Measurements from ENCODE around the gene RNF5. TPM values are rescaled to one million over a fixed set of nuclear protein-coding genes. Genes with fewer than 3 reads are reported as not detected.

RNF5 gene
- polyA plus RNA-seq, 1 experiment, result 40.2 TPM

- POLR2A ChIA-PET, result interaction anchor here (1.1 kb wide), 1 partner anchor 11 kb away, joined by 7 read pairs; no protein-coding TSS in a partner anchor
- CTCF ChIA-PET, result interaction anchor here (0.6 to 1.8 kb wide), 2 partner anchors 41 to 70 kb away, joined by 3 to 8 read pairs; no protein-coding TSS in a partner anchor
Measured at GRCh38 chr6:32188381-32189068, 10.3 kb downstream of the RNF5 start.

GRCh38 chr6:32189069-32189741 lies 11.0 kb downstream of the RNF5 start:
- DNase-seq (ENCODE audit: low read depth), result no peak
- Histone ChIP-seq H3K36me3 (ENCODE audit: control insufficient read depth, insufficient read depth, low read length) (peaks cover 3% of the 10 kb centered on the region; the same call in 1 of the 2 replicates), H3K27me3 (ENCODE audit: control insufficient read depth, insufficient read depth, low read length) (no peaks in the 10 kb centered on the region), H3K4me3 (ENCODE audit: low read depth, low read length) (peak overlapping the region; percentile 74)
- ChIA-PET CTCF (interaction anchor here (0.6 to 1.8 kb wide), 2 partner anchors 41 to 71 kb away, joined by 3 to 8 read pairs; no protein-coding TSS in a partner anchor), POLR2A (interaction anchor here (1.1 kb wide), 1 partner anchor 12 kb away, joined by 7 read pairs; no protein-coding TSS in a partner anchor)
- no peak for TF ChIP-seq CTCF (IDR thresholded peaks at IDR 0.05; ENCODE audit: insufficient read depth, low read depth, low read length)

More at GRCh38 chr6:32188381-32189068, 10.3 kb downstream of the RNF5 start:
- Histone ChIP-seq H3K36me3 (ENCODE audit: control insufficient read depth, insufficient read depth, low read length) (peaks cover 5% of the 10 kb centered on the region), H3K27me3 (ENCODE audit: control insufficient read depth, insufficient read depth, low read length) (no peaks in the 10 kb centered on the region), H3K4me3 (ENCODE audit: low read depth, low read length) (peak overlapping the region; percentile 74)
- no peak for TF ChIP-seq CTCF (IDR thresholded peaks at IDR 0.05; ENCODE audit: insufficient read depth, low read depth, low read length)
- no peak for DNase-seq (ENCODE audit: low read depth)

DNA sequence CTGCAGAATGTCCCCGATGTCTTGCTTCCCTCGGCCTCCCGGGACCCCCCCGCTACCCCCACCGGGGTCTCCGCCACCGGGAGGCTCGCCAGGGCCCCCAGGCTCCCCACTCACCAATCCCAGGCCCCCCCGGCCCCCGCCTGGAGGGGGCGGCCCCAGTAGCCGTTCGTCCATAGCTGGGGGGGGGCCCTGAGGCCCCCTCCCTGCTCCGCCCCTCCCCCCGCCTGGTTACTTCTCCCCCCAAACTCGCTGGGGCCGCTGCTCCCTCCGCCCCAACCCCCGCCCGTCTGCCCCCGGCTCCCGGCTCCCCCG lies 11.5 kb downstream of the RNF5 start:
- POLR2A ChIA-PET, result interaction anchor here (0.8 kb wide), 1 partner anchor 12 kb away, joined by 6 read pairs; no protein-coding TSS in a partner anchor
- DNase-seq (ENCODE audit: low read depth), result no peak
- CTCF ChIA-PET, result interaction anchor here (1.8 to 2.1 kb wide), 2 partner anchors 13 to 71 kb away, joined by 7 to 8 read pairs; no protein-coding TSS in a partner anchor
- TF ChIP-seq CTCF (IDR thresholded peaks at IDR 0.05; ENCODE audit: insufficient read depth, low read depth, low read length), result no peak
- peak overlapping the region; percentile 74 for H3K4me3 ChIP-seq (ENCODE audit: low read depth, low read length)
- H3K27me3 ChIP-seq (ENCODE audit: control insufficient read depth, insufficient read depth, low read length), result no peaks in the 10 kb centered on the region
- H3K36me3 ChIP-seq (ENCODE audit: control insufficient read depth, insufficient read depth, low read length), result peaks cover 3% of the 10 kb centered on the region; the same call in 1 of the 2 replicates

- no peaks in the 10 kb centered on the region for H3K27me3 ChIP-seq (ENCODE audit: control insufficient read depth, insufficient read depth, low read length)
- CTCF ChIA-PET, result interaction anchor here (0.6 to 2.1 kb wide), 3 partner anchors 13 to 561 kb away, joined by 3 to 8 read pairs (median 7); no protein-coding TSS in a partner anchor
- peak within 1 kb of the TSS; percentile 74 for H3K4me3 ChIP-seq (ENCODE audit: low read depth, low read length)
- TF ChIP-seq CTCF (IDR thresholded peaks at IDR 0.05; ENCODE audit: insufficient read depth, low read depth, low read length), result no peak
- POLR2A ChIA-PET, result interaction anchor here (0.6 to 1.4 kb wide), 5 partner anchors 13 to 781 kb away, joined by 4 to 6 read pairs (median 4); partner anchors contain the start of gene NEU1
- peaks cover 3% of the 10 kb centered on the region; the same call in 1 of the 2 replicates for H3K36me3 ChIP-seq (ENCODE audit: control insufficient read depth, insufficient read depth, low read length)
- peak; percentile 38 for DNase-seq (ENCODE audit: low read depth)
Measured at GRCh38 chr6:32190054-32190851, 12.0 kb downstream of the RNF5 start, which contains the start of gene PBX2. Gene PBX2 (minus strand): TSS chr6:32190202. CDS start chr6:32189915, 287 bp downstream.
